Lung microvascular endothelial cell (primary cell): ENCODE results near the gene POLR2E. TPM values are rescaled to one million over a fixed set of nuclear protein-coding genes. Genes with fewer than 3 reads are reported as not detected.

Experiments used
- DNase-seq, 2 donors: peaks; one replicate each; pipeline versions ENCODE4 v3.0.0 to v3.0.0-alpha.2; 2010; ENCODE audit warnings: low read depth in 2 of 2
- total RNA-seq: library from RNA; depleted of rRNA; stranded (reverse); fragments of >200 nt; gene quantifications from 2 replicates; pipeline ENCODE4 v1.2.1, GENCODE V29; 2014

Gene POLR2E
- total RNA-seq, 1 donor from 2014 or later: 50.4 TPM

DNA sequence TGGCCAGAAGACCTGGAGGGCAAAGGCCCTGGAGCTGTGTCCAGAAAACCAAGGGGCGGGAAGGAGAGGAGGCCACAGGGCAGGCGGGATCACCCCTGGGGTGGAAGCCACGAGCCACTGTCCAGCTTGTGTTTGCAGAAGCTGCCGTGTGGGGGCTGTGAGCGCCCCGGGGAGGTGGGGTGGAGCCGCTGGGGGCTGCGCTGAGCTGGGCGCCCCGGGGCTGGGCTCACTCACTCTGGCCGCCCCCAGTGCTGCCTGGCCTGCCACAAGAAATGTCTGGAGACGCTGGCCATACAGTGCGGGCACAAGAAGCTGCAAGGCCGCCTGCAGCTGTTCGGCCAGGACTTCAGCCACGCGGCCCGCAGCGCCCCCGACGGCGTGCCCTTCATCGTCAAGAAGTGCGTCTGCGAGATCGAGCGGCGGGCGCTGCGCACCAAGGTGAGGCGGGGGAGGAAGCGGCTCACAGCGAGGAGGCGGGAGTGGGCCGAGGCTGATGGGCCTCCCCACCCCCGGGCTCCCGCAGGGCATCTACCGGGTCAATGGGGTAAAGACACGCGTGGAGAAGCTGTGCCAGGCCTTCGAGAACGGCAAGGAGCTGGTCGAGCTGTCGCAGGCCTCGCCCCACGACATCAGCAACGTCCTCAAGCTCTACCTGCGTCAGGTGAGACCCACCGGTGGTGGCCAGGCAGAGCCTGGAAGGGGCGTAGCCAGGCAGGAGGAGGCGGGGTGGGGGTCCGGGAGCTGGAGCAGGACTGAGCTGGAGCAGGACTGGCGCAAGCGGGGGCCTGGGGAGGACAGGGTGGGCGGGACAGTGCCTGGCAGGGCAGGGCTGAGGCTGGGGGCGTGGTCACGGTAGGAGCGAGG, 13.6 kb downstream of the POLR2E start:
- DNase-seq: no peak

DNA sequence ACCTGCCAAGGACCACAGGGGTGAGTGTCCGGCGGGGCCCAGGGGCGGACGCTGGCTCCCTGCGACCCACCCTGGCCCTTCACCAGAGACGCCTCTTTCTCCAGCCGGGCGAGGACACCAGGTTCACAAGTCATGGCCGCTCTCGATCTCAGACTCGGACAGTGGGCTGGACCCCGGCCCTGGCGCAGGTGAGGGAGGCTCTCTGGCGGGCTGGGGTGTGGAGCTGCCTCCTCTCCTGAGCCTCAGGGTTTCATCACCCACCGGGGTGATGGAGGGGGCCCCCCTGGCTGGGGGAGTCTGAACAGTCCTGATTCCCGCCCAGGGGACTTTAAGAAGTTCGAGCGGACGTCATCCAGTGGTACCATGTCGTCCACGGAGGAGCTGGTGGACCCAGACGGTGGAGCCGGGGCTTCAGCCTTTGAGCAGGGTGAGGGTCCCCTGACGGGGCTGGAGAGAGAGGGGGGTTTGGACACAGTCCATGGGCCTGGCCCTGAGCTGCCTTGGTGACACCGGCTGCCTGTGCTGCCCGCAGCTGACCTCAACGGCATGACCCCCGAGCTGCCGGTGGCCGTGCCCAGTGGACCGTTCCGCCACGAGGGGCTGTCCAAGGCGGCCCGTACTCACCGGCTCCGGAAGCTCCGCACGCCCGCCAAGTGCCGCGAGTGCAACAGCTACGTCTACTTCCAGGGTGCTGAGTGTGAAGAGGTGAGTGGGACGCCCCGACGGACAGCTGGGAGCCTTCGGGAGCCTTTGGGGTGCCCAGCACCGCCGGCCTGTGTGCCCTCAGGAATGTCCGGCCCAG, 14.6 kb downstream of the POLR2E start:
- DNase-seq: no peak

DNA sequence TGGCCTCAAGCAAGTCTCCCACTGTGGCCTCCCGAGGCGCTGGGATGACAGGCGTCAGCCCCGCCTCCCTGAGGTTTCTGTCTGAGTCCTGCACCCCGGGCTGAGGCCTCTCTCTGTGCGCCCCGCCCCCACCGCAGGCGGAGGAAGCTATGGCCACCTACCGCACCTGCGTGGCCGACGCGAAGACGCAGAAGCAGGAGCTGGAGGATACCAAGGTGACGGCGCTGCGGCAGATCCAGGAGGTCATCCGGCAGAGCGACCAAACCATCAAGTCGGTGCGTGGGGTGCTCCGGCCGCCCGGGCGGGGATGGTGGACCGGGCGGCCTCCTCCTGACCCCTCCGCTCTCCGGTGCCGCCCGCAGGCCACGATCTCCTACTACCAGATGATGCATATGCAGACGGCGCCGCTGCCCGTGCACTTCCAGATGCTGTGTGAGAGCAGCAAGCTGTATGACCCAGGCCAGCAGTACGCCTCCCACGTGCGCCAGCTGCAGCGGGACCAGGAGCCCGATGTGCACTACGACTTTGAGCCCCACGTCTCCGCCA, 15.5 kb downstream of the POLR2E start:
- no peak for DNase-seq

DNA sequence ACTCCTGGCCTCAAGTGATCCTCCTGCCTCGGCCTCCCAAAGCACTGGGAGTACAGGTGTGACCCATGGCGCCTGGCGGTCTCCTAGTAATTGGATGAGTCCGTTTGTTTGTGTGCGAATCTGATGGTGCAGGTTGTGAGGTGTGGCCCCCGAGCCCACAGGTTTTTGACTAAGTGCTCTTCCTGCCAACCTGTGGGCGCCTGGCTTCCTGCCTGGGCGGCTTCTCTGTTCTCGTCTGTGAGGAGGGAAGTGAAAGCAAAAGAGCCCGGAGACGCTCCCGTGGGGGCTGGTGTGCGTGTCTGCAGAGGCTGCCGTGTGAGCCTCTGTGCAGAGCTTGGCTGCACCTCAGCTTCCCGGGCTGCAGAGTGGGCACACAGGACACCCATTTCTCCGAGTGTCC, 18.2 kb downstream of the POLR2E start:
- peak; percentile 42 to 46 for DNase-seq

DNA sequence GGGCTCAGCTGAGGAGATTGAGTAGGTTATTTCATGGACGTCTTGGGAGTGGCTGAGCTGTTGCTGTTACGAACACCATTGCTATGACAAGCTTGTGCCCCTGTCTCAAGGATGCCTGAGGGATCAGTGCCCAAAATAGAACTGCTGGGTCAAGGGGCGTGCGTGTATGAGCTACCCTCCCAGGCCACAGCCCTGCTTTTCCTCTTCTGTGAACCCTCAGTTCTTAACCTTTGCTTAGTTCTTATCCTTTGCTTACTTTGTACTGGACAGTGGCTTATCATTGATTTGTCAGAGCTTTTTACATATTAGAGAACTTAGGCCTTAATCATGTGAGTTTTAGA, 19.2 kb downstream of the POLR2E start:
- no peak for DNase-seq

DNA sequence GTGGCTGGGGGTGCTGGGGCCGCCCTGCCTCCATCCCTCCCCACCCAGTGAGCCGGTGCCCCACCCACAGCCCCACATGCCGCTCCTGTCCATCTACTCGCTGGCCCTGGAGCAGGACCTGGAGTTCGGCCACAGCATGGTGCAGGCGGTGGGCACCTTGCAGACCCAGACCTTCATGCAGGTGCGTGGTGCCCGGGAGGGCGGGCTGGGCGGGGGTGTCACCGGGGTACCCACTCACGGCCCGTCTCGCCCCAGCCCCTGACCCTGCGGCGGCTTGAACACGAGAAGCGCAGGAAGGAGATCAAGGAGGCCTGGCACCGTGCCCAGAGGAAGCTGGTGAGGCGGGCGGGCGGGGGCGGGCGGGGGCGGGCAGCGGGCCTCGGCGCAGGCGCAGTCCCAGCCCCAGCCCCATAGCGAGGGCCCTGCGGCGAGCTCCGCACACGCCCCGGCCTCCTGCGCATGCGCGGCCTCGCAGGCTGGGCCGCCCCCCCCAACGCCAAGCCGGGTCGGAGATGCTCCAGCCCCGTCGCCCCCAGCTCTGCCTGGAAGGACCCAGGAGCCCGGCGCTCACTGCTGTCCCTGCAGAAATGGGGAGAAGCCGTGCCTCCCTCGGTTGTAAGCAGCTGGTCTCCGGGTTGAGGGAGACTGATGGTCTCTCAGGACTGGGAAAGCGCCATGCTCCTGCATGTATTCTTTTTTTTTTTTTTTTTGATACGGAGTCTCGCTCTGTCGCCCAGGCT, 20.5 kb downstream of the POLR2E start:
- DNase-seq: peak; percentile 57 to 76

DNA sequence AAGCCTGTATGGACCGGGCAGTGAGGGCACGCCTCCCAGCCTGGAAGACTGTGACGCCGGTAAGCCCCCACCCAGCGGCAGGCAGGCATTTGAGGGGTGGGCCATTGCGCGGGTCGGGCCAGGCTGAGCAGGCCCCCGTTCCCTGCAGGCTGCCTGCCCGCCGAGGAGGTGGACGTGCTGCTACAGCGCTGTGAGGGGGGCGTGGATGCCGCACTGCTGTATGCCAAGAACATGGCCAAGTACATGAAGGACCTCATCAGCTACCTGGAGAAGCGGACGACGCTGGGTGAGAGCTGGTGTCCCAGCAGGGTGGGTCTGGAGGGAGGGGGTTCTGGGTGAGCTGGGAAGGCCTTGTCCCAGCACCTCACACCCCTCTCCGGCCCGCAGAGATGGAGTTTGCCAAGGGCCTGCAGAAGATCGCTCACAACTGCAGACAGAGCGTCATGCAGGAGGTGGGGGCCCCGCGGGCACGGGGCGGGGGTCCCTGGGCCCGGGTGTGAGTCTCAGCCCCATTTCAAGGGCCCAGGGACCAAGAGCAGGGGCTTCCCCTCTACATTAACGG, 21.1 kb downstream of the POLR2E start:
- no peak for DNase-seq

DNA sequence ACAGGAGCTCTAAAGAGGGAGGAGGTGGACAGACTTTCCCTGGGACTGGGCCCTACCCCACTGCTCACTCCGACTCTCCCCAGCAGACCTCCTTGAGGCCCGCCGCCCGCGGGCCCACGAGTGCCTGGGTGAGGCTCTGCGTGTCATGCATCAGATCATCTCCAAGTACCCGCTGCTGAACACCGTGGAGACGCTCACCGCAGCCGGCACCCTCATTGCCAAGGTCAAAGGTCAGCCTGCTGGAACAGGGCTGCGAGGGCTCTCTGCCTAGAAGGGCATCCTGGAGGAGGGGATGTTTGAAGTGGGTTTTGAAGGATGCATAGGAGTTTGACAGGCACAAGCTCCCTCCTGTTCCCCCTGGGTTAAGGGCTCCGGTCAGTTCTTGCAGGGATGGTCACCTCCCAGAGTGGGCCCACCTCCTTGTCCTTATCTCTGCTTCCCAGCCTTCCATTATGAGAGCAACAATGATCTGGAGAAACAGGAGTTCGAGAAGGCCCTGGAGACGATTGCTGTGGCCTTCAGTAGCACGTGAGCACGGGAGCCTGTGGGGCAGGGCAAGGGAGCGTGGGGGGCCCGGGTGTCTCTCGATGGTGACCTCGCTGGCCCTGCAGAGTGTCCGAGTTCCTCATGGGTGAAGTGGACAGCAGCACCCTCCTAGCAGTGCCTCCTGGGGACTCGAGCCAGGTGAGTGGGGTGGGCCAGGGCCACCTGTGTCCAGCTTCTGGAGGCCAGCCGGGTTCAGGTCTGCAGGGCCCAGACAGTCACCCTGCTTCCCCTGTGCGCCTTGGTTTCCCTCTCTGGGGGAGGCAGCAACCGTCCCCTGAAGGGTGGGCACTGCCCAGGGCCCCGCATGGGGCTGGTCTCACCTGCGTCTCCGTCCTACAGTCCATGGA, 21.9 kb downstream of the POLR2E start:
- DNase-seq: no peak

DNA sequence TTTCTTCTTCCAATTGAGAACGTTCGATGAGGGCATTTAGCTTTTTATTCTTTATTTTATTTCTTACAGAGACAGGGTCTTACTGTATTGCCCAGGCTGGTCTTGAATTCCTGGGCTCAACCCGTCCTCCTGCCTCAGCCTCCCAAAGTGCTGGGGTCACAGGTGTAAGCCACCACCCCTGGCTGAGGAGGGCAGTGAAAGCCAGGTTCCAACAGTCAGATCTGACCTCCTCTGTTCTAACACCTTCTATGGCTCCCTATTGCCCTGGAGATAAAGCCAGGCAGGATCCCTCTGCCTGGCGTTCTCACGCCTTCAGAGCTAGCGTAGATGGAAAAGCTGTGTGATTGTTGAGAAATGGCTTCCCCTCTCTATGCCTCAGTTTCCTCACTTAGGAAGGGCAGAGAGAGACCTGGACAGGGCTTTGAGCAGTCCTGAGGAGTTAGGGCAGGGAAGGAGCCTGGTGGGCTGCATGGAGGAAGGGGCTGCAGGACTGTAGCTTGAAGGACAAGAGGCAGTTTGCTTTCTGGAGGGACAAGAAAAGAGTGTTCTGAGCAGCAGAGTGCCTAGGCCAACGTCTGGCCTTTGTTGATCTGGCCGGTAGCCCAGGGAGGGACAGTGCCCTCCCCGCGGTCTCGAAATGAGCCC, 22.7 kb downstream of the POLR2E start:
- no peak for DNase-seq

DNA sequence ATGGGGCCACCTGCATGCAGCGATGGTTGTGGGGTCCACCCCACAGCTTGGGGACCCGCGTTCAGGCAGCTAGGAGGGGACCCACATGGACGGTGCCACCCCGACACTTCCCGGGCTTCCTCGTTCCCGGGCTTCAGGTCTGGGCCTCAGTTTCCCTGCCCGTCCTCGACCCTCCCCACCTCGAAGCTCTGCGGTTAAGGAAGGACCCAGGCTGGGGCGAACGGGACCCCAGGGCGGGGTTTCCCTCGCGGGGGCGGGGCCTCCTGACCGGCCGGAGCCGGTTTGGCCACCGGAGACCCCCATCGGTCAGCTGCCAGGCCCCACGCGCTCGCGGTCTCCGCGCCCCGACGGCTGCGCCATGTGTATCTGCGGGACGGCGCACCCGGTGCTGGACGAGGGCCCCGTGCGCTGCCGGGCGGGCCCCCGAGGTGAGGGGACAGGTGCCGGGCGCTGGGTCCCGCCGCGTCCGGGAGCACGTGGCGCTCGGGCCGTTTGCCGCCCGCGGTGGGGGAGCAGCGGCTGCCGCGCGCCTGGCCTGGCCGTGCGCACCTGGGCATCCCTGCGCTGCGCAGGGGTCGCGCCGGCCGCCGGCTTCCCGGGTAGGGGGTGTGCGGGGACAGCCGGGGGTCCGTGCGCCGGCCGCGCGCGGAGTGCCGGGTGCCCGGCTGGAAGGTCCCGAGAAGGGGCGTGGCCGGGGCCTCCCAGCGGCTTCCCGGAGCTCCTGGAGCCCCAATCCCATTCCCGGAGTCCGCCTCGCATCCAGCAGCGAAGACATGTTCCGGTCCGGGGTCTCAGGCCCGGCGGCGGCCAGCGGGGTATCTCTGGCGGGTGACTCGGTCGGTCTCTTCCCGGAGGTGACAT, 24.0 kb downstream of the POLR2E start:
- no peak for DNase-seq

DNA sequence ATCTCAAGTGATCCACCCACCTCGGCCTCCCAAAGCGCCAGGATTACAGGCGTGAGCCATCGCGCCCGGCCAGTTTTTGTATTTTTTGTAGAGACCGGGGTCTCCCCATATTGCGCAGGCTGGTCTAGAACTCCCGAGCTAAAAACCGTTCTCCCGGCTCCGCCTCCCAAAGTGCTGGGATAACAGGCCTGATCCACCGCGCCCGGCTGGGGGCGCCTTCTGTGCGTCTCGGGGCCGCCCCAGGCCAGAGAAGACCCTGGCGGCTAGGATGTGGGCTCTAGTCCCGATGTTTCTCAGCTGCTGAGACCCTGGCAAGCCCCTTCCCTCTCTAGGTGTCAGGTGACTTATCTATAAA, 24.6 kb downstream of the POLR2E start:
- no peak for DNase-seq

DNA sequence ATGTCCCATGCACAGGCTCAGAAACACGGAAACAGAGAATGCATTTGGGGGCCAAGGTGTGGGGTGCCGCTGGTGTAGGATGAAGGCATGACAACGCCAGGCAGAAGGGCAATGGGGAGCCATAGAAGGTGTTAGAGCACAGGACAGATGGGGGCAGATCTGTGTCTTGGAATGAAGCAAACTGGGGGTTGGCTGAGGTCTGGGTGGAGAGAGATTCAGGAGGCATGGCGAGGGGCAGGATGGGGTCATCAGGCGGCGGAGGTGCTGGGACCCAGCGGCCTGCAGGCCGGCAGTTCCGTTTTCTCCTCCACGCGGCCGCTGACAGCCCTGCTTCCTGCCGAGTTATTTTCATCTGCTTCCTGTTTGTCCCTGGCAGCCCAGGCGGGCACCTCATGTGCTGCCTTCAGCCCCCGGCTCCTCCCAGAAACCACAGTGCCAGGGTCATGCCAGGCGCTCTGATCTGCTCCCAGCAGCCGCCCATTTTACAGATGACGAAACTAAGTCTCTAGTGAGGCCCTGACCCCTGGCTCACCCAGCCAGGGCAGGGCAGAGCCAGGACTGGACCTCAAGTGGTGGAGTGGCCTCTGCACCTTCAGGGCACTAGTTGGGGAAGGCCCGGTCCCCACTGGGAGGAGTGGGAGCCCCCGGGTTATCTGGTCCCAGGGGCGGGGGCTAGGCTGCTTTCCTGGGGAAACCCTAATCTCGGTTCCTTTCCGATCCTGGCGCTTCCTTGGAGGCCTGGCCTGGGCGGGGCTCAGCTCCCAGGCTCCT, 26.0 kb downstream of the POLR2E start:
- DNase-seq: peak; percentile 45 to 69

DNA sequence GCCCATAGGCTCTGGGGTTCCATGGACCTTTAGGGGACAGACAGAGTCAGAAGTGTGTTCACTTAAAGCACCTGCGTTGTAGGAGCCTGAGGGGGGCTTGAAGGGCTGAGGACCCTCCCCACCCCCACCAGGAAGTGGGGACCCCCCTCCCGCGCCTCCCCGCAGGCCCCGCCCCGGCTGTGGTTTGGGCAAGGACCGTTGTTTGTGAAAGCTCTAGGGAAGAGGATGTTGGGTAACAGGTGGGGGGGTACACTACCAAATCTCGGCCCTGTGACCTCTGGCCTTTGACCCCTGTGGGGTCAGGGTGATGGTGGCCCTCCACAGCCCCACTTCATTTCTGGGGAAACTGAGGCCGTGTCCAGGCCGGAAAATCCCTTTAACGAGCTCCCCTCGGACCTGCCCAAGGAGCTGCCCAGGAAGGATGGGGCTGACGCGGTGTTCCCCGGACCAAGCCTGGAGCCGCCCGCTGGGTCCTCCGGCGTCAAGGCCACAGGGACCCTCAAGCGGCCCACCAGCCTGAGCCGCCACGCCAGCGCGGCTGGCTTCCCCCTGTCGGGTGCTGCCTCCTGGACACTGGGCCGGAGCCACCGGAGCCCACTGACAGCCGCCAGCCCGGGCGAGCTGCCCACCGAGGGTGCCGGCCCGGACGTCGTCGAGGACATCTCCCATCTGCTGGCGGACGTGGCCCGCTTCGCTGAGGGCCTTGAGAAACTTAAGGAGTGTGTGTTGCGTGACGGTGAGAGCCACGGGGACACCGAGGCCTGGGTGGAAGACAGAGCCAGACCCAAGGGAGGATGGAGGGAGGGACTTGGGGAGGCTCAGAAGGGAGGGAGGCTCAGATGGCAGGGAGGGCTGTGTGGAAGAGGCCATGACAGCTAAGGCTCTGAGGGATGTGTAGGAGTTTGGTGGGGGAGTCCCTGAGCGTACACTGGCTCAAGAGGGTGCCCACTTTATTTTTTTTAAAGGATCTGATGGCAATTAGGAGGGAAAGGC, 26.9 kb downstream of the POLR2E start:
- no peak for DNase-seq

DNA sequence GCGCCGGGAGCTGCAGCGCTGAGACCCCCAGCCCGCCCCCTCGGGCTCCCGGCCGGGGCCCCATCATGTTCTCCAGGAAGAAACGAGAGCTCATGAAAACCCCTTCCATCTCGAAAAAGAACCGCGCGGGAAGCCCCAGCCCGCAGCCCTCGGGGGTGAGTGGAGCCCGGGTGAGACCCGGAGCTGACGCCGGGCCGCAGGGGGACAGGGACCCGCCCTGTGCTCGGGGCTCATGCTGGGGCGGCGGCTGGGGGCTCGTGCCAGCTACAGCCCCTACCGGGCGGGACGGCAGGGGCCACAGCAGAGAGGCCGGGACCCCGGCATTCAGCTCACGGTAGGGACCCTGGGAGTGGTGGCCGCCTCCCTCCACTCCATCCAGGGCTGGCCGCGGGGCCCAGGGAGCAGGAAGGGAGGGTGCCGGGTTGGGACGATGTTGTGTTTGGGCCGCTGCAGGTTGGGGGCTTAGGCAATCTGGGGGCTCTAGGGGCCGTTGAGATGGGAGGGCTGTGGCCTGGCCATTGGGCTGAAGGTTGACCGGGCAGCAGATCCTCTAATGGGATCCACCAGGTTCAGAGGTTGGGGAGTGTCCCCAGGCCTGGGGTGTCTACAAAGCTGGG, 27.7 kb downstream of the POLR2E start:
- no peak for DNase-seq

DNA sequence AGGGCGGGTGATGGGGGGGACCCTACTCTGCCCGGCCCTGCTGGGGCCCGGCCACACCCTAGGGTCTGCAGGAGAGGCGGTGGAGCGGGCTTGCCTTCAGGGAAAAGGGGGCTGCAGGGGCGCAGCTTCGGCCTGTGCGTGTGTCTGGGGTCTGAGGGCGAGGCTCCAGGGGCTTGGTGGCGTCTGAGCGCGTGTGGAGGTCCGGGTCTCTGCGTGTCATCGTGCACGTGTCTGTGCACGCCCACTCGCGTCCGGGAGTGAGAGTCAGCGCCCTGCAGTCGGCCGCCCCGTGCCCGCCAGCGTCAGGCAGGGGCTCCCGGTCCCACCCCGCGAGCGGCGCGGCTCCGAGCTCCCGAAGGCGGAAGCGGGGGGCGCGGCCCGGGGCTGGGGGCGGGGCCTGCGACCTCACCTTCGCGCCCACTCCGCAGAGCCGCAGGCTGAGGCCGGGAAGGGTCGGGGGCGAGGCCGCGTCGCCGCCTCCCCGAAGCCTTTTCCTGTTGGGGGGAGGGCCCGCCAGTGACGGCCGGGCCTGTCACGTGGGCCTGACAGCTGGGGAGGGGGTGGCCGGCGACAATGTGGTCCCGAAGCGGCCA, 28.3 kb downstream of the POLR2E start, which contains the start of gene ARHGAP45:
TSS of gene ARHGAP45 (plus strand) at position 420 of the 593 bp plus-strand sequence. CDS start 239 bp downstream, outside the sequence.
- DNase-seq: peak in 1 of 2 donors; percentile 46

DNA sequence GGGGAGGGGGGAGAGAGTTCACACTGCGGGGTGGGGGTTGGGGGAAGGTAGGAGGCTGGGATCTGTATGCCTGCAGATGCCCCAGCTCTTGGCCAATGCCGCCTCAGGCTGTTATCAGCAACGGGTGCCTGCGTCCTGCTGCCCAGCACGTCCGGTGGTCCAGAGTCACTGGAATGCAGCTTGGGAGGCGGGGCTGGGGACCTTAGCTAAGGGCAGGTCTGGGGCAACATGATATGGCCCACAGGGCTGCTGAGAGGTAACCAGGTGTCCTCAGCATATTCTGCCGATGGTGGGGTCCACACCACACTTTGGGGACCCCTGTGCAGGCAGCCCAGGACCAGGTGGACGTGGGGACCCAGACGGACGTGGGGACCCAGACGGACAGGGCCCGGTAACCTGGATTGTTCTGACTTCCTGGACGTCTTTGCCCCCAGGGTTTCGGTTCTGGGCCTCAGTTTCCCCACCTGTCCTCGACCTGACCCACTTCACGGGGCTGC, 28.9 kb downstream of the POLR2E start:
- no peak for DNase-seq
